Amniotic epithelial cell (primary cell): ENCODE data around the gene ESCO1.
A peak's percentile ranks its signal among the peaks of the same experiment; 100 is the strongest.

Experiments used
- DNase-seq: peaks from one replicate; pipeline ENCODE4 v3.0.0-alpha.2; 2010; ENCODE audit warnings: low read depth

Gene ESCO1

DNA sequence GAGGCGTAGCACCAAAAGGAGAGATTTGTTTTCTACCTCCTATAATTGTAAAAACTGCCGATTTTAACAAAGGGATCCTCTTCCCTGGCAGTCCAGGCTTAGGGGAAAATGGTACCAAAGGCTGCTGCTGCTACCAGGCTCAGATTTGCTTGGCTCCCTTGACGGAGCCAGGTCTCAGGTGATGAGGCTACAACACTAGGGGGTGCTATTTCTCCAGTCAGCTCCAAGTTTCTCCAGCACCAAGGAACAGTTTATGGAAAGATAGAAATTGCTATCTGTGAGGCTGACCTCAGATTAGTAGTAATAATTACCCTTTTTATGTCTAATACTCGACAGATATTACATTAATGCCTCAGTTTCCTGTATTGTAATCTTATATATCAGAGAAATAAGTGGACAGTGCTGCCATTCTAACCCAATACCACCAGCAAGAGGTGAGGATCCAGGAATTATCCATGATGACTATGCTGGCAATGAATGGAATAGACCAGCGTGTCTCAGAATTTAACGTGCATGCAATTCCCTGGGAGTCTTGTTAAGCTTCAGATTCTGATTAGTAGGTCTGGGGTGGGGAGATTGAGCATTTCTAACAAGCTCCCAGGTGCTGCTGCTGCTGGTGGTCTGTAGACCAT, 111.3 kb downstream of the ESCO1 start:
- DNase-seq = peak; percentile 55

DNA sequence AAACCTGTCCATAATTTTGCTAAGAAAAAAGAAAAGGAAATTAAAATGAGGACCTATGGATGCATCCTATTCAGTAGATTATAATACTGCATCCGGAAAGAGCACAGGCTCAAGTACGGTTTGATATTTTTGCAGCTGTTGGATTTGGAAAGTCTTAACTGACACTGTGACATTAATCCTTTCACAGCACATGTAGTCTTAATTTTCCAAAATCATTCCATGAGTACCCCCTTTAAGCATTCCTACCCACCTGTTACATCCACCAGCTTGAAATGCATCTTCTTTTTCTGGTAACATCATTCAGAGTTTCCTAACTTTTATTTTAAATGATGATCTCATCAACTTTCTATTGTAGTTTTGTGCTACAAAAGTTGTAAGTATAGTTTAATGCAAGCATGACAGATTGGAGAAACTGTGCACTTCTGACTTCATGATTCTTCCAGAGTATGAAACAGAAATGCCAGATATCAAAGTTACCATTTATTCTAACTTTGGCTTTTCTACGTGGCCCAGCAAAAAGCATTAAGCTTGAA, 113.5 kb downstream of the ESCO1 start:
- no peak for DNase-seq

- DNase-seq = peak; percentile 9
Measured at GRCh38 chr18:21484851-21485636, 115.5 kb downstream of the ESCO1 start.

DNA sequence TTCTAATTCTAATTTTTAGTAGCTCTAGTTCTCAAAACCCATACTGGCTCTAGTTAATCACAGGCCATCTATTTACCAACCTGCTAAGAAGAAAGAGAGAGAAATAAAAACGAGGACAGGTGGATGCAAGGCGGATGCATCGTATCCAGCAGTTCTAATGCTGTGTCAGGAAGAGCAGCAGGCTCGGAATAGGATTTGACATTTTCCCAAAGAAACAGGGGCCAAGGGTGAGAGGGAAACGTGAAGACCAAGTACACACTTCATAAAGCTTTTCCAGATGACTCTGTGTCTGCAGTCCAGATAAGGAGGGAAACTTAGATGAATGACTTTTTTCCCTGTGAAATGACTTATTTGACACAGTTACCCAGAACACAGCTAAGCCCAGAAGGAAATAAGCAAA, 117.5 kb downstream of the ESCO1 start:
- no peak for DNase-seq

DNA sequence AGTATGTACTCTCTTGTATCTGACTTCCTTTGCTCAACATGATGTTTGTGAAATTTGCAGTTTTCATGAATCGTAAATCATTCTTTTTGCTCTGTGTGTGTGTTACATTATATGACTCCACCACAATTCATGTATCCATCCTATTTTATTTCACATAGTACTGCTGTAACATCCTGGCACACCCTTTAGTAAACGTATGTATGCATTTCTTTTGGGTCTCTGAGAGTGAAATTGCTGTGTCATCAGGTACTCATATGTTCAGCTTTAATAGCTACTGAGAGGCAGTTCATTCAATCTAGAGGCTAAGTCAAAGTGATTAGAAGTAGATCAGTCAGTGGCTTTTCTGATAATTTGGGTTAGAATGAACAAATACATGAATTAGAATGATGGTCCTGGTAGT, 118.8 kb downstream of the ESCO1 start:
- DNase-seq = no peak

- DNase-seq = peak; percentile 51
Measured at GRCh38 chr18:21479721-21480120, 120.8 kb downstream of the ESCO1 start.
